ENCODE results near the gene COX15.
"Not testable (repeated sequence)": the region's sequence is repeated elsewhere in the genome, so short reads cannot be mapped to it uniquely, and the experiment has no call there.

COX15 gene

DNA sequence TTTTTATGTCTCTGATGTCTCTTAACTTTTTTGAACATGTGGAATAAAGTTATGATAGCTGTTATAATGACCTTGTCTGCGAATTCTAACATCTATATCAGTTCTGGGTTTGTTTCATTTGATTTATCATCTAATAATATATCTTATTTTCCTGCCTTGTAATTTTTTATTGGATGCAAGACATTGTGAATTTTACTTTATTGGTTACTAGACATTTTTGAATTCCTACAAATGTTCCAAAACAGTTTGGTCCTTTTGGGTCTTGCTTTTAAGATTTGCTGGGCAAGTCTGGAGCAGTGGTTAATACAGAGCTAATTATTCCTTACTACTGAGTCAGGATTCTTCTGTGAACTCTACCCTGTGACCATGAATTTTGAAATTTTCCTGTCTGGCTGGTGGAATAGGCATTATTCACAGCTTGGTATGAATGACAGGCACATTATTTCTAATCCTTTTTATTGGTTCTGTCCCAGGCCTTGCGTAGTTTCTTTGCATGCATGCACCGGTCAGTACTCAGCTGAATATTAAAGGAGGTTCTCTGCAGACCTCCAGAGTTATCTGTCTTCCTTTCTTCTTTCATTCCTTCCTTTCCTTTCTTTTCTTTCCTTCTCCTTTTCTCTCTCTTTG lies 9.1 kb upstream of the COX15 start:
- DNase-seq, result no peak

DNA sequence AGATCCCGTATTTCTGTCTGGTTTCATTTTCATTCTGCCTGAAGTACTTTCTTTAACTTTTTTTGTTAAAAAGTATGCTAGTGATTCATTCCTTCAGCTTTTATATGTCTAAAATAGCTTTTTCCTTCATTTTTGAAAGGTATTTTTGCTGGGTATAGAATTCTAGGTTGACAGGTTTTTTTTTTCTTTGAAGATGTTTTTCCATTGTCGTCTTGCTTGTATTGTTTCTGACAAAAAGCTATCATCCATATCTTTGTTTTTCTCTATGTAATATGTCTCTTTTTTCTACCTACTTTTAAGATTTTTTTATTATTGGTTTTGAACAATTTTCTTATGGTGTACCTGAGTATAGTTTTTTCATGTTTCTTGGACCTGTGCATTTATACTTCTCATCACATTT lies 8.3 kb upstream of the COX15 start:
- no peak for DNase-seq

DNA sequence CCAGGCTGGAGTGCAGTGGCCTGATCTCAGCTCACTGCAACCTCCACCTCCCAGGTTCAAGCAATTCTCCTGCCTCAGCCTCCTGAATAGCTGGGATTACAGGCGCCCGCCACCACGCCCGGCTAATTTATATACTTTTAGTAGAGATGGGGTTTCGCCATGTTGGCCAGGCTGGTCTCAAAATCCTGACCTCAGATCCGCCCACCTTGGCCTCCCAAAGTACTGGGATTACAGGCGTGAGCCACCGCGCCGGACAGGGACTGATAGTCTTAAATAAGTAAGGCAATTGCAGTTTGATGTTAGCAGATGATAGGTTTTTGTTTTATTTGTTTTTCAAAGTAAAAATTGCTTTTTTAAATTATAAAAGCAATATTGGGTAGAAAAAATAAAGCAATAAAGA lies 2.2 kb upstream of the COX15 start:
- not testable (repeated sequence) for DNase-seq

DNA sequence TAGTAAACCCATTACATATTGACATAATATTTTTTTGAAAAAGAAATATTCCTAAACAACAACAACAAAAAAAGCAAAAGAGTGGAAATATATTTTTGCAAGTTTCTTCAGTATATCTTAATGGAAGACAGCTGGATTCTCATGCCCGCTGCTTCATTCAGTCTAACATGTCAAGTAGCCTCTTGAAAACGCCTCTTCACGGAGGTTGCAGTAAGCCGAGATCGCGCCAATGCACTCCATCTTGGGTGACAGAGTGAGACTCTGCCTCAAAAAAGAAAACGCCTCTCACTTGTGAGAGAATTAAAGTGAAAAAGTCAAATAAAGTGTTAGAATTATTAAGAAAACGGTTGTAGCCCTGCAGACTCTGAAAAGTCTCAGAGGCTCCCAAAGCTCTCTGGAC lies 1.4 kb upstream of the COX15 start:
- peak; percentile 2 for DNase-seq

DNA sequence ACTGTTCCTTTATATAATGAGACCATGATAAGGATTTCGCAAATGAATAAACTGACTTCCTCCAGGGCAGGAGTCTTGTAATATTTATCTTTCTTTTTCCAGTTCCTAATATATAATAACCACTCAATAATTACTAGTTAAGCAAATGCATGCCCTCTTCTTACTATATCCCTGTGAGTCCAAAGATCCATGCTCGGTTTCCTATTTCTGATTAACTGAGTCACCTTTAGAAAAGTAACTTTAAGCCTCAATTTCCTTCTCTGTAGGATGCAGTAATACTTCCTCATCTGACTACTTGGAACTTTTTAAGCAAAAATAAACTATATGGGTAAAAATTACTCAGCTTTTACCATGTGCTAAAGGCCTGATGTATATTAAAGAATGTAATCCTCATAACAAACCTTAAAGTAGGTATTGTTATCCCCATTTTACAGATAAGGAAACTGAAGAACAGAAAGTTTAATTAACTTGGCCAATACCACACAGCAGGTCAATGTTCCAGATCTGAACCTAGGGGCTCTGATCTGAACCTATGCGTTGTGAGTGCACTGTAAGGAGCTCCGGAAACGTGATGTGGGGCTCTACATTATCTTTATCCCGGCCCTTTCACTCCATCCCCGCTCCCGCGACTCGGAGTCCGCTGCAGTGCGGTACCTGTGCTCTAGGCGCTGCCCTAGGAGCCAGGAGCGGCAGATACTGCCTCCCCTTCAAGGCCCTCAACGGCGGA lies 458 bp downstream of the COX15 start:
- DNase-seq, result no peak

DNA sequence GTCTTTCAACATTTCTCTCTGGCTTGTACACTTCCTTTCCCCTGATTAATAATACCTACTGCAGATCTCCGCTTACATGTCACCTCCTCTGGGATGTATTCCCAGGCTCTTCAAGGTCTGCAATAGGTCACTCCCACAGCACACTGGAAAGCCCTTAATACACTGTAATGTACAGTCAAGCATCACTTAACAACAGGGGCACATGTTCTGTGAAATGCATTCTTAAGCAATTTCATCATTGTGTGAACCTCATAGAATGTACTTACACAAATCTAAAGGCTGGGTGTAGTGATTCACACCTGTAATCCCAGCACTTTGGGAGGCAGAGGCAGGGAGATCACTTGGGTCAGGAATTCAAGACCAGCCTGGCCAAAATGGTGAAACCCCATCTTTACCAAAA lies 1.9 kb downstream of the COX15 start:
- DNase-seq, result no peak

DNA sequence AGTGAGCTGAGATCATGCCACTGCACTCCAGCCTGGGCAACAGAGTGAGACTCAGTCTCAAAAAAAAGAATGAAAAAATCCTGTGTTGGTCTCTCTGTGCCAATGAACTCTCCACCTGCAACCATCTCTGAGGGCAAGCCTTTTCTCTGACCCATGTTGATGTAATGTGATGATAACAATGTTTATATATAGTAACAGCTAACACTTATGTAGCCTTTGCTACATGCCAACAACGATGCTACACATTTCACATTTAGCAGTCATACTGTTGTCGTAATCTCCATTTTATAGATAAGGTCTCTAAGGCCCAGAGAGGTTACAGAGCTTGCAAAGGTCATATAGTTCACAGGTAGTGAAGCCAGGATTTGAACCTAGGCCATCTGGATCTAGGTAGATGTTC lies 11.5 kb downstream of the COX15 start:
- no peak for DNase-seq

DNA sequence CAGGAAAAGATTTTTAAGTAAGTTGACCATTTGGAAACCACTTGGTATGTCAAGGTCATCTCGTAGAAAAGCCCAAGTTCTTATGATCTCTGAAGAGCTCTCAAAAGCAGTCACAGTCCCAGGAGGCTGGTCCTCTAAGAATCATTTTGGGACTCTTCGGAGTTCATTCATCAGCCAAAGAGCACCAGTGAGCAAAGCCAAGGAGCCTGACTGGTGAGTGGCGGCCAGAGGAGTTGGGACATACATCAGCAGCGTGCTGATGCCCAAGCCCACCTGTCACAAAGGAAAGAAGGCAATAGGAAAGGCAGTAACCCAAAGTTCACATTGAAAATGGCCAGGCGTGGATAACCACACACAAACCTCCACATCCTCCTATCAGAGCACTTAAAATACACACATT lies 17.5 kb downstream of the COX15 start:
- DNase-seq, result no peak

DNA sequence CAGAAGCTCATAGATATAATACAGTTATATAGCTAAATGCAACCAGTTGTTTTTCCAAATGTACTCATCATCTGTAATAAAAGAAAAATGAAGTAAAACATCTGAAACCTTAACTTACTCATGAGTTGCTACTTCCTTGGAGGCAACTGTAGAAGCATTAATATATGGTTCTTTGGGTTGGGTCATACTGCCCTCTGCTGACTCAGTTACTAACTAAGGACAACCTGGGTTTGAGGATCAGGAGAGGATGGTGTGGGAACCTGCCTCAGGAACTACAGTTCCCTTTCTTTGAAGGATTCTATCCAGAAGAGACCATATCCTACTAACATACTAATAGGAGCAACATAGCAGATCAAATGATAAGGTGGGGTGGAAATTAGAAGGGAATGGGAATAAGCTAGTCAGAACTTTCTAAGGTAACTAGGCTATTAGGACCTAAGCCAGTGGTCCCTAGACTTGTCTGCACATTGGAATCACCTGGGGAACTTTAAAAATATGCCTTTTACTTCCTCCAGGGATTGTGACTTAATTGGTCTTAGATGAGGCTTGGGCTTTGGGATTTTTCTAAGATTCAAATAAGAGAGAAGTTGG lies 20.7 kb downstream of the COX15 start:
- no peak for DNase-seq

DNA sequence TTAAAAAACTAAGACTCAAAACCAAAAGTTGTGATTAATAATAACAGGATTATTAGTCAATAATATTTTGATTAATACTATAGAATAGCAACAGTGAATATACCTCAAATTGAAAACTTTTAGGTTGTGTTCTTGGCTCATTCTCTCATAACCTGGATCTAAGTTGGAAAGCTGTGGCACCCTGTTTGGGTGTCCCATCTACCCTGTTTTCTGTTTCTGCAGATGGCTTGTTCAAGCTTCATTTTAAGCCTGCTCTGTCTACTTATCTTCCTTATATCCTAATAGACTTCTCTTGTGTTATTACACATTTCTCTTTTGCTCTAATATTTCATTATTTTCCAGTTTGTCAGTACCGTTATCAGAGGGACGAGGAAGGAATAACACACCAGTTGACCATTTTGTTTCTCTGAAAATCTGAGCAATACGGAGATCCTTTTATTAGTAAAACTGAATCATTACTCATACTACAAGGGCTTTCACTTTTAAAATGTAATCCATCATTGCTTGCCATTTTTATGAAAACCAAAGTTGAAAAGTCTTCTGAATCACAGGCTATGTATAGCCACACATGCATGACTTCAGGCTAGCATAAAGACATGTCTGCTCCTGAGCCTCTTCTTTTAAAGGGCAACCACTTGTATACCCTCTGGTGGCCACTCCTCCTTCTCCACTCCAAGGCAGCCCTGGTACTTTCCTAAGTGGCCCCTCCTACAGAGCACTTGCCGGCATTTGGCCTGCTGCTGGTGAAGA lies 22.3 kb downstream of the COX15 start:
- no peak for DNase-seq

DNA sequence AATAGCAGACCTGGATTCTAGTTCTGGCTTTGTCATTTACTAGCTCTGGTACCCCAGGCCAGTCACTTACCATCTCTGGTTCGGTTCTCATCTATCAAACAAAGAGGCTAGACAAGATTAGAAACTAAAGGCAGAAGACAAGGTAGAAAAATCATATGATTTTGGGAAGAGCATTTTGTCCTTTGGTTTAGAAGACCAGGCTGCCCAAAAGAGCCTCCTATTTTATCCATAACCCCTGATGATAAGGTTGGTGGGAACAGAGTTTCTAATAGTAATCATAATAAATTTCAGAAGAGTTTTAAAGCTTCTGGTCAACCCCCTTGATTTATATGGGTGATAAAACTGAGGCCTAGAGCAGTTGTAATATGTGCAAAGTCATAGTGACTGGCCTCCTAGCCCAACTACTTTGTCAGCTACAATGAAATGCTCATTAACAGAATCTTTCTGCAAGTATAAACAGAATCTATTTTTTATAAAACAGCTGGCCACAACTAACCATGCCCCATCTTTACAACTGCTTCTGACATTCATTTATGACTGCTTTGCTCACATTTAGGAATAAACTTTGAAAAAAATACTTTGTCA lies 23.4 kb downstream of the COX15 start:
- DNase-seq, result no peak

DNA sequence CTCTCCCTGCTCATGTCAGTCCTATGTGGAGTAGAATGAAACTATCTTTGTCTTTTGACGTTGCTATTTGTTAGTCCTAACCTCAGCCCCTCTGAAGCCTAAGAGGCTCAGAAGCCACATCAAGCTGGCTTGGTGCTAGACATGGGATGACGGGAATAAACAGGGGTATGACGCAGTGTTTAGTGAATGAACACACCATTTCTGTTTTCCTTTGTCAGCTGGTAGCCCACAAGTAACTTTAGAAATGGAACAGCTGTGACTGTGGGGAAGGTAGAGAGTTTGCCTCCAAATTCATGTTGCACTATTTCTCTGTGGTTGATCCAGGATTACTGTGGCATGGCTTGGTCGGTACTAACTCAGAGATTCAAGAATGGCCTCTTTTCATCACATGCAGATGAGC lies 31.3 kb downstream of the COX15 start:
- DNase-seq, result no peak

DNA sequence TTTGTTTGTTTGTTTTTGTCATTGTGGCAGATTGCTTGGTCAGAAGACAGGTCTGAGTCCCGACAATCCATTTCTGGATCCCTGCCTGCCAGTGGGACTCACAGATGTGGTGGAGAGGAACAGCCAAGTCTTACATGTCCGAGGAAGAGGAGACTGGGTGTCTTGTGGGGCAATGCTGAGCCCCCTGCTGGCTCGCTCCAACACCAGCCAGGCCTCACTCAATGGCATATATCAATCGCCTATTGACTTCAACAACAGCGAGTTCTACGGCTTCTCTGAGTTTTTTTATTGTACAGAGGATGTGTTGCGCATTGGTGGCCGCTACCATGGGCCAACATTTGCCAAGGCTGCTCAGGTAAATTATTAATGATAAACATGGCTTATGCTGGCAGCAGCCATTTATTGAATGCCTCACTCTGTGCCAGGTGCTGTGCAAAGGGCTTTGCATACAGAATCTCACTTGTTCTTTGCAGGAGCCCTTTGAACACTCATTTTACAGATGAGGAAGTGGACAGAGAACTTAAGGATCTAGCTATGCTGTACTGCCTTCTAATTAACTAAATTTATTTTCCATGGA lies 33.3 kb downstream of the COX15 start:
- DNase-seq, result no peak

DNA sequence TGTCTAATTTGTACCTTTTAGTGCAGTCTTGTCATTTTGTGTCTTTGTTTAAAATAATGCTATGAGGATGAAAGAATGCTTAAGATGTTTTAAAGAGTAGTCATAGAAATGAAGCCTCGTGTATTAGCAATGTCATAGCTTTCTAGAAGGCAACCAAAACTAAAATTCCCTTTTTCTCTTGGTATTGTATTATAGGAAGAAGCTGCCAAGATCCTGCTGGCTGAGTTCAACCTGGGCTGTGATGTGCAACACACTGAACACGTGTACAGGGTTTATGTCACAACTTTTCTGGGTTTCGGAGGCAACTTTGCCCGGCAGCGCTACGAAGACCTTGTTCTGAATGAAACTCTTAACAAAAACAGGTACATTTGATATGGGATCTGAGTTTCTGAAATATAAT lies 36.2 kb downstream of the COX15 start:
- DNase-seq, result no peak

DNA sequence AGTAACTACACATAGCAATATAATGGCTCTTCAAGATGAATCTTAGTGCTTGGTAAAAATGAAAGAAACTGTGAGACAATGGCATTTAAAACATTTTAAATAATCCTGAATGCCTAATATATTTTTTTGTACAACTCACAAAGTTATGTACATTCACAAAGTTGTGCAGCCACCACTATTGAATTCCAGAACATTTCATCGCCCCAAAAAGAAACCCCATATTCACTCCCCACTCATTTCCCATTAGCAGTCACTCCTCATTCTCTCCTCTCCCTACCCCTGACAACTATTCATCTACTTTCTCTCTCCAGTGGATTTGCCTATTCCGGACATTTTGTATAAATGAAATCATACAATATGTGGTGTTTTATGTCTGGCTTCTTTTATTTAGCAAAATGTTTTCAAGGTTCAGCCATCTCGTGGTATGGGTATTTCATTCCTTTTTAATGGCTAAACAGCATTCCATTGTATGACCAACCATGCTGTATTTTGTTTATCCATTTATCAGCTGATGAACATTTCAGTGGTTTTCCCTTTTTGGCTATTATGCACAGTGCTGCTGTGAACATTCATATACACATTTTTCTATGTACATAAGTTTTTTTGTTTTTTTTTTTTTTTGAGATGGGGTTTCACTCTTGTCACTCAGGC lies 37.9 kb downstream of the COX15 start:
- no peak for DNase-seq

DNA sequence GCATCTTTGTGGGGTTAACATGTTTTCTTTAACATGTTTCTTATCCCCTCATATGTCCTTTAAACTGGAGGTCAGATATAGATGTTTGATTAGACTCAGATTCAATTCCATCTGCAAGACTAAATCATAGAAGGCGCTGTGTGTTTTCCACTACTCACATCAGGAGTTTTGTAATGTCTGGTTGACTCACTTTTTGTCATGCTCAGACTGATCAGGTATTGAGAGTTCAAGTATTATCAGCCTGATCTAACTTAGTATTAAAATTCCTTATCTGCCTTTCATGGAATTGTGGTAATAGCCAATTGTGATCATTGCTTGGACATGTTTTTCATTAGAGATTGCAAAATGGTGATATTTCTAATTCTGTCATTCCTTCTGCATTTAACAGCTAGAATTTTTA lies 42.5 kb downstream of the COX15 start:
- no peak for DNase-seq

DNA sequence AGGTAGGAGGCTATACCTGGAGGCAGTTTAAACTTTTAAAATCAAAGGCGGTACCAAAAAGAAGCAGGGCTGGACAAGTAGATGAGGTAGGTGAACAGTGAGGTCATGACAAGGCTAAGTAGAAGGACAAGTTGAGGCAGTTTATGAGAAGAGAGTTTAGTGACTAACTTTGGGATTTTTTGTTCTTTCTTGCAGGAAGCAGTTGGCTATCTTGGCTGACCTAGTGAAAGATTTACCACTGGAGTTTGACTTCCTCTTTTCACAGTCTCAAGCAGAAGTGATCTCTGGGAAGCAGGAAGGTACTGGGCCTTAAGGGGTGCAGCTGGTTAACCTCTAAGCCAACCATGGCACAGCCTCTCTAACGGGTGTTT lies 46.3 kb downstream of the COX15 start:
- no peak for DNase-seq

DNA sequence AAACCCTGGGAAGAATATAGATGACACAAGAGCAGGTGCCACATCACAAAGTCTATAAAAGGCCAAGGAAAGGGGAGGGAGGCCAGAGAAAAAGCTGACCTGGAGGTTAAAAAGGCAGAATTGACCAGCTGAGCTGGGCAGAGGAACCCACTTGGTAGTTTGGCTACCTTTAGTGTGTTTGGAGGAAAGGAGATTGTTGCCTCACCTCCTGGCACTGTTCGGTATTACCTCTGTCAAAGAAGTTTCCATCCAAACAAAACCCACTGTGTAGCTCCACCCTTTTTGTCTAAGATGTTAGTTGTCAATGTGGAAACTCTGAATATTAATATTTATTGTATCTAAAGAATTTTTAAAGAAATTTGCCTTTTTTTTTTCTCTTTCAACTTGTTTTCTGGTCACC lies 49.2 kb downstream of the COX15 start:
- DNase-seq, result no peak
